HEK293 (cell line): ENCODE measurements around the gene ALOX12.

Experiments
- CTCF ChIP-seq: fragments of 450-650 bp; formaldehyde crosslinking; IDR thresholded peaks from 2 replicates; pipeline ENCODE4 v1.5.1; 2016; ENCODE audit warnings: missing biosample characterization, missing genetic modification characterization
- GLI4 ChIP-seq: fragments of 450-650 bp; formaldehyde crosslinking; IDR thresholded peaks from 2 replicates; pipeline ENCODE4 v1.5.1; 2016; ENCODE audit warnings: missing biosample characterization, missing genetic modification characterization
- KLF1 ChIP-seq: fragments of 450-650 bp; formaldehyde crosslinking; IDR thresholded peaks from 2 replicates; pipeline ENCODE4 v1.5.1; 2016; ENCODE audit warnings: missing biosample characterization, missing genetic modification characterization
- MYNN ChIP-seq: fragments of 450-650 bp; formaldehyde crosslinking; IDR thresholded peaks from 2 replicates; pipeline ENCODE4 v1.5.1; 2016; ENCODE audit warnings: missing biosample characterization, missing genetic modification characterization, borderline replicate concordance
- PRDM1 ChIP-seq: fragments of 450-650 bp; formaldehyde crosslinking; IDR thresholded peaks from 2 replicates; pipeline ENCODE4; 2016; ENCODE audit warnings: missing biosample characterization, missing genetic modification characterization
- SCRT1 ChIP-seq: fragments of 450-650 bp; formaldehyde crosslinking; IDR thresholded peaks from 2 replicates; pipeline ENCODE4 v1.5.1; 2016; ENCODE audit warnings: missing biosample characterization, missing genetic modification characterization, borderline replicate concordance
- SCRT2 ChIP-seq: fragments of 450-650 bp; formaldehyde crosslinking; IDR thresholded peaks from 2 replicates; pipeline ENCODE4 v1.5.1; 2016; ENCODE audit warnings: missing biosample characterization, missing genetic modification characterization
- SETDB1 ChIP-seq: IDR thresholded peaks from one replicate; pipeline ENCODE4 v1.6.1; 2017; ENCODE audit warnings: mild to moderate bottlenecking, low read length, moderate library complexity, mixed read lengths; ENCODE audit not compliant: insufficient read length
- ZFHX2 ChIP-seq: fragments of 450-650 bp; formaldehyde crosslinking; conservative IDR thresholded peaks from 2 replicates; pipeline ENCODE4 v1.5.1; 2016; ENCODE audit warnings: missing biosample characterization, missing genetic modification characterization
- ZFP37 ChIP-seq: fragments of 450-650 bp; formaldehyde crosslinking; IDR thresholded peaks from 2 replicates; pipeline ENCODE4 v1.5.1; 2016; ENCODE audit warnings: missing biosample characterization, missing genetic modification characterization
- ZNF121 ChIP-seq: fragments of 450-650 bp; formaldehyde crosslinking; IDR thresholded peaks from 2 replicates; pipeline ENCODE4 v1.5.1; 2016; ENCODE audit warnings: missing biosample characterization, missing genetic modification characterization
- ZNF23 ChIP-seq: fragments of 450-650 bp; formaldehyde crosslinking; IDR thresholded peaks from 2 replicates; pipeline ENCODE4 v1.5.1; 2016; ENCODE audit warnings: missing biosample characterization, missing genetic modification characterization, borderline replicate concordance
- ZNF292 ChIP-seq: fragments of 450-650 bp; formaldehyde crosslinking; IDR thresholded peaks from 2 replicates; pipeline ENCODE4 v1.5.1; 2016; ENCODE audit warnings: low read depth, missing biosample characterization, missing genetic modification characterization, borderline replicate concordance
- ZNF830 ChIP-seq: fragments of 450-650 bp; IDR thresholded peaks from 2 replicates; pipeline ENCODE4 v1.5.0; 2018; ENCODE audit warnings: missing biosample characterization, missing genetic modification characterization, low read depth, mild to moderate bottlenecking, moderate library complexity

- no peak for TF ChIP-seq SETDB1
- no peak for TF ChIP-seq ZFHX2 (tag by site-specific recombination)
- no peak for TF ChIP-seq SCRT1 (tag by site-specific recombination)
- no peak for TF ChIP-seq CTCF (tag by site-specific recombination)
- TF ChIP-seq SCRT2 (tag by site-specific recombination) = no peak
- TF ChIP-seq PRDM1 (tag by site-specific recombination) = no peak
- no peak for TF ChIP-seq KLF1
- TF ChIP-seq ZFP37 (tag by site-specific recombination) = no peak
- TF ChIP-seq ZNF121 (tag by site-specific recombination) = no peak
- no peak for TF ChIP-seq ZNF23 (tag by site-specific recombination)
- no peak for TF ChIP-seq ZNF292
- TF ChIP-seq ZNF830 (tag by site-specific recombination) = no peak
- no peak for TF ChIP-seq MYNN (tag by site-specific recombination)
- no peak for TF ChIP-seq GLI4
Measured at GRCh38 chr17:6995500-6996255, at the start of gene ALOX12.
